HG02970 (cell line): ENCODE data around the gene GPR132.

ENCODE experiments used
- ATAC-seq: cut with Tn5 transposase; IDR thresholded peaks from one replicate; pipeline ENCODE4 v1.9.1; 2021; ENCODE audit warnings: mild to moderate bottlenecking, moderate library complexity, moderate number of reproducible peaks; ENCODE audit not compliant: unreplicated experiment, low FRiP score

Gene GPR132

DNA sequence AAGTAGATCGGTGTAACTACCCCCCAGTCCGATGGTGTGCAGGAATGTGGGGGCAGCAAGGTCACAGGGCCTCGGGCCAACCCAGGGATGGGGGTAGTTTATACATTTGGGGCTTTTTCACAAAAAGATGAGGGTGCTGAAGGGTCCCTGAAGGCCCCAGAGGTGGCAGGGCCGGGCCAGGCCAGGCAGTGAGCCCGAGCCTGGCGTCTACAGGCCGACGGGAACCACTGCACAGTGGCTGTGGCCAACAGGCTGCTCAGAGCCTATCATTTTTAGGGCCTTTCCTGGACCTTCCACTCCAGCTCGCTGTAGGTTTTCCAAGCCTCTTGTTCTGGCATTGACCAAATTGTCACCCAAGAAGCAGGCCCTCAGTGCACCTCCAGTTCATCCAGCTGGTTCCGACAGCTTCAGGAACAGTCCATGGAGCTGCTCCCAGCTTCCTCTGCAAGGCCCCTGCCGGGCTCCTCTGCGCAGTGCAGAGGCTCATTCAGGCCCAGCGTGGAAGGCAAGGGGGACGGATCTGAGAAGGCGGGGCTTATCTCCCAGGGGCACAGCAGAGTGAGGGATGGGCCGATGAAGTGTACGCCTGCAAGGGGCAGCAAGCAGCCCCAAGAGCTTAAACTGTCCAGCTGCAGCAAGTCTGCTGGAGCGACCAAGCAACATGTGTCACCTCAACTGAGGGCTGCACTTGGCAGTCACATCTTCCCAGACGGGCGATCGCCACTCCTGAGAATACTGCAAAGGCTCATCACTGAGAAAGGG lies 58.2 kb downstream of the GPR132 start:
- no peak for ATAC-seq

DNA sequence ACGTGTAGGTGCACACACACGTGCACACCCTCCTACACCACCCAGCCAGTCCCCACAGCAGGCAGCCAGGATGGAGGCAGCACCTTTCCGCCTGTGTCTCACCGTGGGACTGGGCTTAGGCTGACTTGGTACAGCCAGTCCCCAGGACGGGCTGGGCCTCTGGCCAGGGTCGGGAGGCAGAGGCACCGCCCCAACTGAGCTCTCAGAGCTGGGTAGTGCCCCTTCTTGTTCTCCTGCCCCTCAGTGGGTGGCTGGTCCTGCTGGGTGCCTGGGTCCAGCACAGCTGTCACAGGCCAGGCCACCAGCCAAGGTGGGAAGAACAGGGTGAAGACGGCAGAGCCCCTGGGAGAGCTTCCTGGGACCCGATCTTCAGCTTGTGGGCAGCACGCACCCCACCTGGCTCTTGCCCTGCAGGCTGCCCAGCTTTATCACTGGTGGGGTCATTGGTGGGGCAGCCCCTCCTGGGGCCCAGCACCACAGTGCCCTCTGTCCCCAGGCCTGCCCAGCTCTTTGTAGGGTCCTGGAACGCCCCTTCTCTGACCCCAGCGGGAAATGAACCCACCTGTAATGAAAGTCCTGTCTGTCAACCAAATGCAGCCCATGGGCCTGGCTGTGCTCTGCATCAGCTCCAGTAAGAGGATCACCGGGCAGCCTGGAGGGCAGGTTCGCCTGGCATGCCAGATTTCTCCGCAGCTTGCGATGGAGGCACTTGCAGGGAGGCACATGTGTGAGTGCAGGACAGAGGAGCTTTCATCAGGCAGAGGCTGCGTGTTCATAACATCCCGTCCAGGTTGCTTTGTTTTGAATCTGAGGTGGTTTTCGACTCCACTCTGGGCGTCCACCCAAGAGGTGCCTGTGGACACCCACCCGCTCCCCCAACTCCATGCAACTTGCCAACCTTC lies 59.0 kb downstream of the GPR132 start:
- no peak for ATAC-seq

DNA sequence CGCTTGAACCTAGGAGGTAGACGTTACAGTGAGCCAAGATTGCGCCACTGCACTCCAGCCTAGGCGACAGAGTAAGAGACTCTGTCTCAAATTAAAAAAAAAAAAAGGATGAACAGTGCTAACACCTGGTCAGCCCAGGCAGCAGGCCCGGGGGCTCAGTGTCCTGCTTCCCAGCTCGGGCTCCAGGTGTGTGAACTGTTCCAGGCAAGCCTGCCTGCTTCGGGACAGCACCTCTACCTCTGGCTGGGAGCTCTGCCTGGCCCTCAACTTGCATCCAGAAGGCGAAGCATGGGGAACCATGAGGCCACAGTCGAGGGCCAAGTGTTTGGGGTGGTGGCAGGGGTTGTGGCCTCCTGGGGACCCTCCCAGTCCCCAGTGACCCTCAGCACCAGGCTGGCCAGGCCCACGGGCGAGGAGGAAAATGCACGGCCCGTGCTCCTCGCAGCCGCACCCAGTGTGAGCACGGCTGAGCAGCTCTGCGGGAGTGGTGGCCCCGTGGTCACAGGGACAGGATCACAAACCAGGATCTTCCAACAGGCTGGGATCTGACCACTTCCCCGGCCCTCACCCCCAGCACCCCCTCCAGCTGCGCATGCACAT lies 59.8 kb downstream of the GPR132 start:
- no peak for ATAC-seq
